Measurements from ENCODE around the gene ARRDC2. TPM values are rescaled to one million over a fixed set of nuclear protein-coding genes. Genes with fewer than 3 reads are reported as not detected.

Gene ARRDC2
- total and polyA plus RNA-seq, 8 donors, result 3.8 to 34.8 (median 9.6) TPM

DNA sequence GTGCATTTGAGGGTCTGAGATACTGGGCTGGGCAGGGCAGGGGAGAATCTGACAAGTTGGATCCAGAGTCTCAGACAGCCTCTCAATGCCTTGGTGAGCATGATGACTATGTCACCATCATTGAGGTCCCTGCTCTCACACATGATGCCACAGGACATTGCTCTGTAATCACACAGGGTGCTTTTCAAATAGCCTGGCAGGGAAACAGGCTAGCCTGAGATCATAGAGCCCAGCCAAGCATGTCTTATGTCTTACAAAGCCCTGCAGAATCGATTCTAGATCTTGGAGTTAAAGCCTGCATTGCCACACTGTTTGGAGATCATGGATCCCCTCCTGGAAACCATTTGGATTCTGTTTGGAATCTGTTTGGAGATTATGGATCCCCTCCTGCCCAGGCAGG is 35.7 kb upstream of the ARRDC2 start:
- DNase-seq, result no peak
- peaks cover 0 to 5% (median 0%) of the 10 kb centered on the region in 4 donors for H3K27me3 ChIP-seq
- H3K4me1 ChIP-seq, result no peaks in the 10 kb centered on the region
- intact Hi-C loops (cut with DNase I), result no loop called here
- ATAC-seq, result no peak
- no peaks in the 10 kb centered on the region for H3K9me3 ChIP-seq
- H3K36me3 ChIP-seq, result no peaks in the 10 kb centered on the region
- FAIRE-seq, result no peak
- 45 to 64% methylated on average over 1 of the region's 1 CpG for WGBS, 2 donors
- H3K27ac ChIP-seq, result no peak overlapping the region
- TF ChIP-seq, protein P1, sequence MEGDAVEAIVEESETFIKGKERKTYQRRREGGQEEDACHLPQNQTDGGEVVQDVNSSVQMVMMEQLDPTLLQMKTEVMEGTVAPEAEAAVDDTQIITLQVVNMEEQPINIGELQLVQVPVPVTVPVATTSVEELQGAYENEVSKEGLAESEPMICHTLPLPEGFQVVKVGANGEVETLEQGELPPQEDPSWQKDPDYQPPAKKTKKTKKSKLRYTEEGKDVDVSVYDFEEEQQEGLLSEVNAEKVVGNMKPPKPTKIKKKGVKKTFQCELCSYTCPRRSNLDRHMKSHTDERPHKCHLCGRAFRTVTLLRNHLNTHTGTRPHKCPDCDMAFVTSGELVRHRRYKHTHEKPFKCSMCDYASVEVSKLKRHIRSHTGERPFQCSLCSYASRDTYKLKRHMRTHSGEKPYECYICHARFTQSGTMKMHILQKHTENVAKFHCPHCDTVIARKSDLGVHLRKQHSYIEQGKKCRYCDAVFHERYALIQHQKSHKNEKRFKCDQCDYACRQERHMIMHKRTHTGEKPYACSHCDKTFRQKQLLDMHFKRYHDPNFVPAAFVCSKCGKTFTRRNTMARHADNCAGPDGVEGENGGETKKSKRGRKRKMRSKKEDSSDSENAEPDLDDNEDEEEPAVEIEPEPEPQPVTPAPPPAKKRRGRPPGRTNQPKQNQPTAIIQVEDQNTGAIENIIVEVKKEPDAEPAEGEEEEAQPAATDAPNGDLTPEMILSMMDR (IDR thresholded peaks at IDR 0.05), result no peak
- H3K4me3 ChIP-seq, result no peak overlapping the region

DNA sequence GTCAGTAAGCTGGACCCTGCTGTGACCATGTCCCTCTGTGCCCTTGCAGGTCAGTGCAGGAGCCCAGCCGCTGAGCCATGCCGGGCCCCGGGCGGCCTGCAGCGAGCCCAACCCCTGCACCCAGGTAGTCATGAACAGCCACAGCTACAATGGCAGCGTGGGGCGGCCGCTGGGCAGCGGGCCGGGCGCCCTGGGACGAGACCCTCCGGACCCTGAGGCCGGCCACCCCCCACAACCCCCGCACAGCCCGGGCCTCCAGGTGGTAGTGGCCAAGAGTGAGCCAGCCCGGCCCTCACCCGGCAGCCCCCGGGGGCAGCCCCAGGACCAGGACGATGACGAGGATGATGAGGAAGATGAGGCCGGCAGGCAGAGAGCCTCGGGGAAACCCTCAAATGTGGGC is 34.2 kb upstream of the ARRDC2 start:
- H3K4me3 ChIP-seq, result no peak overlapping the region
- no peaks in the 10 kb centered on the region for H3K9me3 ChIP-seq
- no peak for ATAC-seq
- DNase-seq, result no peak
- TF ChIP-seq, protein P1 (IDR thresholded peaks at IDR 0.05), result no peak
- intact Hi-C loops (cut with DNase I), result no loop called here
- H3K27ac ChIP-seq, result no peak overlapping the region
- no peak for FAIRE-seq
- H3K4me1 ChIP-seq, result no peaks in the 10 kb centered on the region
- no peaks in the 10 kb centered on the region for H3K27me3 ChIP-seq
- no peaks in the 10 kb centered on the region for H3K36me3 ChIP-seq
- WGBS, 2 donors, result 79 to 93% methylated on average over 23 of the region's 23 CpGs

DNA sequence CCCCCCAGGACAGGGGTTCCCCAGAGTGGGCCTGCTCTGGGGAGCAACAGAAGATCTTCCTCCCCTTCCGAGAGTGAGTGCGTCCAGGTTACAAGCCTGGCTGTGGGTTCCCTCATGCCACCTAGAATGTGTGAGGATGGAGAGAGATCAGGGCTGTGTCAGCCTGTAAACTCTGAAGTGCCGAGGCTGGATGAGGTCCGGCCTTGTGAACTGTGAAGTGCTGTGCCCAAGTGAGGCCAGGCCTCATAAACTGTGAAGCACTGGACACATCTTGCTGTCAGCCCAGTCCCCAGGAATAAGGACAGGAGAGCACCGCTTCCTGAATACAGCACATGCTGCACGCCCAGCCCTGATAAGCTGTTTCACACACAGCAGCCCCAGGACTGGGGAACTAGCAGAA is 33.4 kb upstream of the ARRDC2 start:
- intact Hi-C loops (cut with DNase I), result no loop called here
- Histone ChIP-seq H3K36me3 (no peaks in the 10 kb centered on the region), H3K4me1 (no peaks in the 10 kb centered on the region), H3K9me3 (no peaks in the 10 kb centered on the region), H3K4me3 (no peak overlapping the region), H3K27ac (no peak overlapping the region), H3K27me3 (no peaks in the 10 kb centered on the region)
- no peak for FAIRE-seq
- TF ChIP-seq, protein P1 (IDR thresholded peaks at IDR 0.05), result no peak
- no peak for DNase-seq
- ATAC-seq, result no peak
- 84 to 85% methylated on average over 6 of the region's 6 CpGs for WGBS, 2 donors

DNA sequence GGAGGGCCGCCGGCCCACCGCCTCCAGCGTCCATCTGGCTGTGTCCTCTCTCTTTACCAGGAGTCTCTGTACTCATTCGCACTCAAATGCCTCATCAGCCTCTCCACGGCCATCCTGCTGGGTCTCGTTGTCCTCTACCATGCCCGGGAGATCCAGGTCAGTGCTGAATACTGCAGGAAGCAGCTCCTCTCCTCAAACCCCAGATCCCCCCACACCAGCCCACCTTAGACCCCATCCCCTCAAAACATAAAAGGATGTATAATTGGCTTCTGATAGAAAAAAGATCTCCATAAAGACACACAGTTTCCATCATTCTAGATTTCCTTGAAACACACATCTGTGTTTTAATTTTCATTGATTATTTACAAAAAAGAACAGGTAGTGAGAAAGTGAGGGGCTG is 32.9 kb upstream of the ARRDC2 start:
- DNase-seq (no peak), ATAC-seq (no peak), FAIRE-seq (no peak)
- H3K36me3 ChIP-seq, result no peaks in the 10 kb centered on the region
- H3K4me1 ChIP-seq, result no peaks in the 10 kb centered on the region
- no peak overlapping the region for H3K4me3 ChIP-seq
- no peak overlapping the region for H3K27ac ChIP-seq
- 72 to 85% methylated on average over 8 of the region's 8 CpGs for WGBS, 2 donors
- no peaks in the 10 kb centered on the region for H3K9me3 ChIP-seq
- intact Hi-C loops (cut with DNase I), result no loop called here
- TF ChIP-seq, protein P1 (IDR thresholded peaks at IDR 0.05), result no peak
- no peaks in the 10 kb centered on the region for H3K27me3 ChIP-seq

DNA sequence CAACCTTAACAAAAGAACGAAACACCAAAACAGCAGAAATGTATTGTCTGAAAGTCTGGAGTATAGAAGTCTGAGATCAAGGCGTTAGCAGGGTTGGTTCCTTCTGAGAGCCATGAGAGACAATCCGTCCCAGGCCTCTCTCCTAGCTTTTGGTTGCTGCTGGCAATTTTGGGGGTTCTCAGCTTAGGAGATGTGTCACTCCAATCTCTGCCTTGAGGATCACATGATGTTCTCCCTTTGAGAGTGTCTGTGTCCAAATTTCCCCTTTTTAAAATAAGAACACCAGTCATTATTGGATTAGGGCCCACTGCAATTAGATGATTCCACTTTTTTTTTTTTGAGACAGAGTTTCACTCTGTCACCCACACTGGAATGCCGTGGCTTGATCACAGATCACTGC is 30.9 kb upstream of the ARRDC2 start:
- no peaks in the 10 kb centered on the region for H3K36me3 ChIP-seq
- H3K9me3 ChIP-seq, result no peaks in the 10 kb centered on the region
- TF ChIP-seq, protein P1 (IDR thresholded peaks at IDR 0.05), result no peak
- intact Hi-C loops (cut with DNase I), result no loop called here
- no peaks in the 10 kb centered on the region for H3K27me3 ChIP-seq
- no peak overlapping the region for H3K4me3 ChIP-seq
- H3K4me1 ChIP-seq, result no peaks in the 10 kb centered on the region
- FAIRE-seq (no peak), DNase-seq (no peak), ATAC-seq (no peak)
- 75 to 80% methylated on average over 4 of the region's 4 CpGs for WGBS, 2 donors
- H3K27ac ChIP-seq, result no peak overlapping the region

Data from pancreas (tissue), 10 donors.